Thoracic aorta (tissue), 2 donors: Measurements from ENCODE around the gene IFNA1. TPM values are rescaled to one million over a fixed set of nuclear protein-coding genes. Genes with fewer than 3 reads are reported as not detected.

ENCODE experiments used
- ATAC-seq: fragments of 150-250 bp; one replicate; pipeline ENCODE4 v1.8.0; 2017; ENCODE audit warnings: low read depth; ENCODE audit not compliant: insufficient number of reproducible peaks, low FRiP score
- DNase-seq: peaks from one replicate; pipeline ENCODE4 v3.0.0-alpha.2; 2020; ENCODE audit warnings: low spot score
- H3K27ac ChIP-seq, 2 donors: fragments of 200-600 bp; sonication (generic); 1 replicate in 1 of 2; 2 replicates in 1 of 2; pipeline ENCODE4 v1.5.1; 2016; ENCODE audit warnings: mild to moderate bottlenecking in 2 of 2, moderate library complexity in 2 of 2
- H3K27me3 ChIP-seq: fragments of 200-600 bp; sonication (generic); replicated peaks from 2 replicates; pipeline ENCODE4 v1.6.0; 2016; ENCODE audit warnings: mild to moderate bottlenecking; ENCODE audit not compliant: insufficient read depth
- H3K36me3 ChIP-seq: fragments of 200-600 bp; sonication (generic); one replicate; pipeline ENCODE4 v1.5.1; 2016
- H3K4me1 ChIP-seq, 2 donors: fragments of 200-600 bp; sonication (generic); 1 replicate in 1 of 2; 2 replicates in 1 of 2; pipeline versions ENCODE4 v1.5.1 to v1.6.0; 2016; ENCODE audit warnings: low read depth in 2 of 2, mild to moderate bottlenecking in 1 of 2; ENCODE audit not compliant: control insufficient read depth in 1 of 2
- H3K4me3 ChIP-seq: fragments of 200-600 bp; sonication (generic); 2 replicates; pipeline ENCODE4 v1.5.1; 2016; ENCODE audit warnings: mild to moderate bottlenecking
- H3K9me3 ChIP-seq: fragments of 200-600 bp; sonication (generic); 2 replicates; pipeline ENCODE4 v1.5.1; 2016
- CTCF ChIP-seq: fragments of 200-600 bp; sonication (generic); IDR thresholded peaks from one replicate; pipeline ENCODE4 v1.5.1; 2019; ENCODE audit warnings: antibody characterized with exemption
- total RNA-seq, 2 donors: library from RNA; depleted of rRNA; stranded (reverse); fragments of >200 nt; gene quantifications; one replicate each; pipeline versions ENCODE4 v1.1.0 to v1.2.3, GENCODE V29; 2016

Gene IFNA1
- total RNA-seq, 2 donors from 2014 or later: not detected

- no peak for TF ChIP-seq CTCF
- DNase-seq: no peak
- peak overlapping the region; percentile 59 for H3K4me3 ChIP-seq
- no peaks in the 10 kb centered on the region for H3K27me3 ChIP-seq
- no peak overlapping the region for H3K27ac ChIP-seq
- H3K9me3 ChIP-seq: no peaks in the 10 kb centered on the region
- peaks cover 11 to 16% of the 10 kb centered on the region in 2 donors for H3K4me1 ChIP-seq
- ATAC-seq: no peak
- H3K36me3 ChIP-seq: no peaks in the 10 kb centered on the region
Measured at GRCh38 chr9:21402386-21403251, 37.6 kb upstream of the IFNA1 start.

- DNase-seq (no peak), ATAC-seq (no peak)
- H3K27ac ChIP-seq: no peak overlapping the region
- H3K36me3 ChIP-seq: no peaks in the 10 kb centered on the region
- H3K4me3 ChIP-seq: no peak overlapping the region
- H3K4me1 ChIP-seq: peaks cover 11 to 16% of the 10 kb centered on the region in 2 donors
- no peak for TF ChIP-seq CTCF
- H3K9me3 ChIP-seq: no peaks in the 10 kb centered on the region
- H3K27me3 ChIP-seq: no peaks in the 10 kb centered on the region
Measured at GRCh38 chr9:21404146-21404545, 36.1 kb upstream of the IFNA1 start.

- DNase-seq (no peak), ATAC-seq (no peak)
- H3K9me3 ChIP-seq: no peaks in the 10 kb centered on the region
- H3K27me3 ChIP-seq: no peaks in the 10 kb centered on the region
- H3K27ac ChIP-seq: no peak within 1 kb of the TSS
- peaks cover 3 to 5% of the 10 kb centered on the region in 2 donors for H3K4me1 ChIP-seq
- H3K36me3 ChIP-seq: no peaks in the 10 kb centered on the region
- no peak within 1 kb of the TSS for H3K4me3 ChIP-seq
- TF ChIP-seq CTCF: no peak
Measured at GRCh38 chr9:21408817-21409216, 31.4 kb upstream of the IFNA1 start, which contains the start of gene IFNA8. Gene IFNA8 (plus strand): TSS chr9:21409117. CDS start chr9:21409177, 60 bp downstream.

DNA sequence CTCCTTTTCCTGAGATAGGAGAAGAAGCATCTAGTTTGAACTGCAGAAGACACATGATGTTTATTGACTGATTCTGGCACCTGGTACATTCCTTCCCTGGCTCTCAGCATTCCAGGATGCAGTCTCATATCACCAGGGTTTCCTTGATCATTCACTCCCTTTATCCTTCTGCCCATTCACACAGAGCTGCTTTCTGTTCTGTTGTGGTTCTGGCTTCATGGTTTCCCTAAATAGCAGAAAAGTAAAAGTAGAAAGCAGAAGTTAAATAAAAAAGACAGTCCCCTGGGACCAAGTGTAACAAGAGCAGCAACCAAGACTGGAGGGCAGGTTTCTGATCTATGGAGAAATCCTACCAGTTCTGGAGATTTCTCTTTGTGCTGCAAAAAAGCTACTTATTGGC lies 28.1 kb upstream of the IFNA1 start:
- Histone ChIP-seq H3K36me3 (no peaks in the 10 kb centered on the region), H3K27me3 (no peaks in the 10 kb centered on the region), H3K4me3 (no peak overlapping the region), H3K27ac (no peak overlapping the region), H3K4me1 (no peaks in the 10 kb centered on the region), H3K9me3 (no peaks in the 10 kb centered on the region)
- no peak for ATAC-seq
- no peak for TF ChIP-seq CTCF
- no peak for DNase-seq

- H3K4me1 ChIP-seq: no peaks in the 10 kb centered on the region
- no peaks in the 10 kb centered on the region for H3K36me3 ChIP-seq
- H3K27me3 ChIP-seq: no peaks in the 10 kb centered on the region
- no peak overlapping the region for H3K4me3 ChIP-seq
- no peak overlapping the region for H3K27ac ChIP-seq
- DNase-seq (no peak), ATAC-seq (no peak)
- H3K9me3 ChIP-seq: no peaks in the 10 kb centered on the region
- TF ChIP-seq CTCF: no peak
Measured at GRCh38 chr9:21413151-21413550, 27.1 kb upstream of the IFNA1 start.
